Measurements from ENCODE around the gene SOX8. TPM values are rescaled to one million over a fixed set of nuclear protein-coding genes. Genes with fewer than 3 reads are reported as not detected.

The SOX8 gene
- total RNA-seq, 1 experiment from 2014 or later: 1.4 TPM

DNA sequence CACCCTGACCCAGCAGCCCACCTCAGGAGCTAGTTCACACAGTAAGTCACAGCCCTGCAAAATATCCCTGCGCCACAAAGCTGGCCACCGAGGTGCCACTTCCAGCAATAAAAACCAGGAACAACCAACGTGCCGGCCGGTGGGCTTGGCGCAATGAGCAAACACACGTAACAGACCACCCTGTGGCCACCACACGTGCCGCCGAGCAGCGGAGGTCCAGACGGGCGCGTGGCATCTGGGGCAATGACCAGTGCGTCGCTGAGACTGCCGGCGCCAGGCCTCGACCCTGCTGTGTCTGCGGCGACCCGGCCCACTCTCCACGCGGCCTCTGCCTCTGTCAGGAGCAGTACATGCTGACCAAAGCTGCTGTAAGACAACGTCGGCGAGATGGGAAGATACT is 42.3 kb upstream of the SOX8 start:
- intact Hi-C loops (cut with micrococcal nuclease; ENCODE audit: unreplicated experiment): no loop called here
- no peak for DNase-seq (ENCODE audit: low spot score)
- no peaks in the 10 kb centered on the region for H3K36me3 ChIP-seq (ENCODE audit: insufficient read depth, low read length, poor library complexity, severe bottlenecking)
- ChIA-PET CTCF (no interaction called here), POLR2A (ENCODE audit: low non-redundant PET) (no interaction called here)
- no peaks in the 10 kb centered on the region for H3K4me1 ChIP-seq (ENCODE audit: insufficient read depth, low read length, poor library complexity, severe bottlenecking)
- H3K27me3 ChIP-seq (replicated peaks; ENCODE audit: insufficient read depth, low read depth, low read length, poor library complexity): no peaks in the 10 kb centered on the region
- H3K4me3 ChIP-seq (ENCODE audit: low read depth, low read length, poor library complexity, severe bottlenecking): no peak overlapping the region
- TF ChIP-seq EZH2 (IDR thresholded peaks at IDR 0.05; ENCODE audit: borderline replicate concordance, low read depth, low read length, poor library complexity, severe bottlenecking): no peak
- TF ChIP-seq, protein P1, sequence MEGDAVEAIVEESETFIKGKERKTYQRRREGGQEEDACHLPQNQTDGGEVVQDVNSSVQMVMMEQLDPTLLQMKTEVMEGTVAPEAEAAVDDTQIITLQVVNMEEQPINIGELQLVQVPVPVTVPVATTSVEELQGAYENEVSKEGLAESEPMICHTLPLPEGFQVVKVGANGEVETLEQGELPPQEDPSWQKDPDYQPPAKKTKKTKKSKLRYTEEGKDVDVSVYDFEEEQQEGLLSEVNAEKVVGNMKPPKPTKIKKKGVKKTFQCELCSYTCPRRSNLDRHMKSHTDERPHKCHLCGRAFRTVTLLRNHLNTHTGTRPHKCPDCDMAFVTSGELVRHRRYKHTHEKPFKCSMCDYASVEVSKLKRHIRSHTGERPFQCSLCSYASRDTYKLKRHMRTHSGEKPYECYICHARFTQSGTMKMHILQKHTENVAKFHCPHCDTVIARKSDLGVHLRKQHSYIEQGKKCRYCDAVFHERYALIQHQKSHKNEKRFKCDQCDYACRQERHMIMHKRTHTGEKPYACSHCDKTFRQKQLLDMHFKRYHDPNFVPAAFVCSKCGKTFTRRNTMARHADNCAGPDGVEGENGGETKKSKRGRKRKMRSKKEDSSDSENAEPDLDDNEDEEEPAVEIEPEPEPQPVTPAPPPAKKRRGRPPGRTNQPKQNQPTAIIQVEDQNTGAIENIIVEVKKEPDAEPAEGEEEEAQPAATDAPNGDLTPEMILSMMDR (conservative IDR thresholded peaks at IDR 0.05; ENCODE audit: low read depth, low read length): no peak
- H3K9me3 ChIP-seq (ENCODE audit: low read depth, low read length, poor library complexity, severe bottlenecking): peaks cover 12% of the 10 kb centered on the region
- BruUV-seq (replicated peaks): no TSS peak
- H3K27ac ChIP-seq (ENCODE audit: low read depth, low read length, poor library complexity, severe bottlenecking): no peak overlapping the region

DNA sequence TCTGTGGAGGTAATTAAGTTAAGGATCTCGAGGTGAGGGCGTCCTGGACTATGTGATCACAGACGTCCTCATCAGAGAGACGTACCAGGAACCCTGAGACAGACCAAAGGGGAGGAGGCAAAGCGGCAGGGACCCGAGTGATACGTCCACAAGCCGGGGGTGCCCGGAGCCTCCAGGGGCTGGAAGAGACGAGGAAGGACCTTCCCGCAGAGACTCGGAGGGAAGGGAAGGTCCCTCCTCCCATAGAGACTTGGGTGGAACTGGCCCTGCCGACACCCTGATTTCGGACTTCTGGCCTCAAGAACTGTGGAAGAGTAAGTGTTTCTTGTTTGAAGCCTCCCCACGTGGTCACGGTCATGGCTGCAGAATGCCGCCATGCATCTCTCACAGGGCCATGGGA is 41.6 kb upstream of the SOX8 start:
- Histone ChIP-seq H3K27me3 (replicated peaks; ENCODE audit: insufficient read depth, low read depth, low read length, poor library complexity) (no peaks in the 10 kb centered on the region), H3K36me3 (ENCODE audit: insufficient read depth, low read length, poor library complexity, severe bottlenecking) (no peaks in the 10 kb centered on the region), H3K4me1 (ENCODE audit: insufficient read depth, low read length, poor library complexity, severe bottlenecking) (no peaks in the 10 kb centered on the region), H3K9me3 (ENCODE audit: low read depth, low read length, poor library complexity, severe bottlenecking) (peaks cover 12% of the 10 kb centered on the region), H3K27ac (ENCODE audit: low read depth, low read length, poor library complexity, severe bottlenecking) (no peak overlapping the region), H3K4me3 (ENCODE audit: low read depth, low read length, poor library complexity, severe bottlenecking) (no peak overlapping the region)
- CTCF ChIA-PET: no interaction called here
- intact Hi-C loops (cut with micrococcal nuclease; ENCODE audit: unreplicated experiment): no loop called here
- no peak for TF ChIP-seq EZH2 (IDR thresholded peaks at IDR 0.05; ENCODE audit: borderline replicate concordance, low read depth, low read length, poor library complexity, severe bottlenecking)
- TF ChIP-seq, protein P1 (conservative IDR thresholded peaks at IDR 0.05; ENCODE audit: low read depth, low read length): no peak
- DNase-seq (ENCODE audit: low spot score): no peak
- POLR2A ChIA-PET (ENCODE audit: low non-redundant PET): no interaction called here
- BruUV-seq (replicated peaks): no TSS peak

DNA sequence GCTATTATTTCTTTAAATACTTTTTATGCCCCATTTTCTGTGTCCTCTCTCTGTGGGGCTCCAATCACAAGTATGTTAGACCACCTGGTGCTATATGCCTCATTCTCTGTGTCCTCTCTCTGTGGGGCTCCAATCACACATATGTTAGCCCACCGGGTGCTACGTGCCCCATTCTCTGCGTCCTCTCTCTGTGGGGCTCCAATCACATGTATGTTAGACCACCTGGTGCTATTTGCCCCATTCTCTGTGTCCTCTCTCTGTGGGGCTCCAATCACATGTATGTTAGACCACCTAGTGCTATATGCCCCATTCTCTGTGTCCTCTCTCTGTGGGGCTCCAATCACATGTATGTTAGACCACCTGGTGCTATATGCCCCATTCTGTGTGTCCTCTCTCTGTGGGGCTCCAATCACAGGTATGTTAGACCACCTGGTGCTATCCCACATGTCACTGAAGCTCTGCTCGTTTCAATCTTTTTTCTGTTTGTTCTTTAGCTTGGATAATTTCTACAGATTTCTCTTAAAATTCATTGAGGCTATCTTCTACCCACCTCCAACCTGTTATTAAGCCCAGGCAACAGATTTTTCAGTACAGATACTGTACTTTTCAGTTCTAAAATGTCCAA is 39.0 kb upstream of the SOX8 start:
- intact Hi-C loops (cut with micrococcal nuclease; ENCODE audit: unreplicated experiment): no loop called here
- POLR2A ChIA-PET (ENCODE audit: low non-redundant PET): no interaction called here
- H3K27ac ChIP-seq (ENCODE audit: low read depth, low read length, poor library complexity, severe bottlenecking): no peak overlapping the region
- H3K9me3 ChIP-seq (ENCODE audit: low read depth, low read length, poor library complexity, severe bottlenecking): peaks cover 12% of the 10 kb centered on the region
- DNase-seq (ENCODE audit: low spot score): no peak
- CTCF ChIA-PET: no interaction called here
- H3K4me3 ChIP-seq (ENCODE audit: low read depth, low read length, poor library complexity, severe bottlenecking): no peak overlapping the region
- peaks cover 12% of the 10 kb centered on the region for H3K4me1 ChIP-seq (ENCODE audit: insufficient read depth, low read length, poor library complexity, severe bottlenecking)
- no TSS peak for BruUV-seq (replicated peaks)
- no peaks in the 10 kb centered on the region for H3K27me3 ChIP-seq (replicated peaks; ENCODE audit: insufficient read depth, low read depth, low read length, poor library complexity)
- H3K36me3 ChIP-seq (ENCODE audit: insufficient read depth, low read length, poor library complexity, severe bottlenecking): no peaks in the 10 kb centered on the region
- TF ChIP-seq, protein P1 (conservative IDR thresholded peaks at IDR 0.05; ENCODE audit: low read depth, low read length): no peak
- TF ChIP-seq EZH2 (IDR thresholded peaks at IDR 0.05; ENCODE audit: borderline replicate concordance, low read depth, low read length, poor library complexity, severe bottlenecking): no peak
